OCI-LY1 (cell line): ENCODE results near the gene RNU1-1.
"Not testable (repeated sequence)": the region's sequence is repeated elsewhere in the genome, so short reads cannot be mapped to it uniquely, and the experiment has no call there.

ENCODE experiments used
- H2AFZ ChIP-seq: fragments of 200-600 bp; sonication (generic), shearing (Covaris generic); 2 replicates; pipeline ENCODE4 v1.6.0; 2014; ENCODE audit warnings: antibody characterized with exemption, mild to moderate bottlenecking, low read length
- H3F3A ChIP-seq: fragments of 200-600 bp; sonication (generic), shearing (Covaris generic); 2 replicates; pipeline ENCODE4 v1.6.0; 2014; ENCODE audit warnings: mild to moderate bottlenecking, antibody characterized with exemption, low read length, moderate library complexity; ENCODE audit not compliant: insufficient read depth
- H3K27ac ChIP-seq: fragments of 200-600 bp; sonication (generic); 2 replicates; pipeline ENCODE4 v1.5.1; 2014; ENCODE audit warnings: low read length, mixed run types, mild to moderate bottlenecking, low read depth; ENCODE audit not compliant: poor library complexity, severe bottlenecking
- H3K27me3 ChIP-seq: fragments of 200-600 bp; sonication (generic); 2 replicates; pipeline ENCODE4 v1.6.0; 2014; ENCODE audit warnings: antibody characterized with exemption, mild to moderate bottlenecking, low read length, moderate library complexity; ENCODE audit not compliant: insufficient read depth
- H3K36me3 ChIP-seq: fragments of 200-600 bp; sonication (generic); 2 replicates; pipeline ENCODE4 v1.6.1; 2014; ENCODE audit warnings: mild to moderate bottlenecking, antibody characterized with exemption, low read length, moderate library complexity, mixed read lengths; ENCODE audit not compliant: insufficient read depth
- H3K4me1 ChIP-seq: fragments of 200-600 bp; sonication (generic); 2 replicates; pipeline ENCODE4 v1.5.1; 2014; ENCODE audit warnings: mild to moderate bottlenecking, low read length, moderate library complexity; ENCODE audit not compliant: insufficient read depth, severe bottlenecking
- H3K4me2 ChIP-seq: fragments of 200-600 bp; sonication (generic), shearing (Covaris generic); 2 replicates; pipeline ENCODE4 v1.6.1; 2014; ENCODE audit warnings: low read length
- H3K4me3 ChIP-seq: fragments of 200-600 bp; sonication (generic); 2 replicates; pipeline ENCODE4 v1.5.1; 2014; ENCODE audit warnings: low read length, low read depth, mild to moderate bottlenecking, mixed read lengths; ENCODE audit not compliant: poor library complexity, severe bottlenecking
- H3K79me2 ChIP-seq: fragments of 200-600 bp; shearing (Covaris generic); 2 replicates; pipeline ENCODE4 v1.6.1; 2016; ENCODE audit warnings: mixed run types, low read length, mixed read lengths; ENCODE audit not compliant: insufficient read depth
- H3K9ac ChIP-seq: fragments of 200-600 bp; sonication (generic), shearing (Covaris generic); 2 replicates; pipeline ENCODE4 v1.6.1; 2014; ENCODE audit warnings: mild to moderate bottlenecking, low read length, mixed read lengths
- H3K9me2 ChIP-seq: fragments of 200-600 bp; sonication (generic), shearing (Covaris generic); 2 replicates; pipeline ENCODE4 v1.6.1; 2014; ENCODE audit warnings: low read depth, mild to moderate bottlenecking, low read length, mixed read lengths
- H3K9me3 ChIP-seq: fragments of 200-600 bp; shearing (Covaris generic); 2 replicates; pipeline ENCODE4 v1.6.1; 2014; ENCODE audit warnings: low read length, mixed read lengths
- H4K20me1 ChIP-seq: fragments of 200-600 bp; sonication (generic), shearing (Covaris generic); 2 replicates; pipeline ENCODE4 v1.6.0; 2016; ENCODE audit warnings: mild to moderate bottlenecking, low read length; ENCODE audit not compliant: insufficient read depth

RNU1-1 gene

GRCh38 chr1:16514107-16515055 lies at the start of gene RNU1-1:
Gene RNU1-1, minus strand, starts transcription at chr1:16514285.
- peak within 1 kb of the TSS; percentile 73 for H3K9ac ChIP-seq
- not testable (repeated sequence) for H3K9me3 ChIP-seq, H3K9me2 ChIP-seq, H3K27me3 ChIP-seq, H3F3A ChIP-seq, H2AFZ ChIP-seq, H3K4me1 ChIP-seq, H3K36me3 ChIP-seq, H4K20me1 ChIP-seq, H3K79me2 ChIP-seq
- peak within 1 kb of the TSS; percentile 66 for H3K4me3 ChIP-seq
- H3K4me2 ChIP-seq: peak within 1 kb of the TSS; percentile 81
- peak within 1 kb of the TSS; percentile 83 for H3K27ac ChIP-seq

- H3K9me3 ChIP-seq, H3K36me3 ChIP-seq, H3K4me3 ChIP-seq, H3K4me1 ChIP-seq, H3F3A ChIP-seq, H3K9ac ChIP-seq, H3K79me2 ChIP-seq, H3K9me2 ChIP-seq, H3K4me2 ChIP-seq, H2AFZ ChIP-seq, H4K20me1 ChIP-seq, H3K27me3 ChIP-seq, H3K27ac ChIP-seq: not testable (repeated sequence)
These were observed 47.0 kb upstream of the RNU1-1 start for GRCh38 chr1:16561035-16561434.

- H3K9ac ChIP-seq, H3K9me2 ChIP-seq, H3K4me2 ChIP-seq, H3K4me1 ChIP-seq, H3F3A ChIP-seq, H3K79me2 ChIP-seq, H4K20me1 ChIP-seq, H3K9me3 ChIP-seq, H2AFZ ChIP-seq, H3K27me3 ChIP-seq, H3K27ac ChIP-seq, H3K4me3 ChIP-seq, H3K36me3 ChIP-seq: not testable (repeated sequence)
These were observed 46.4 kb upstream of the RNU1-1 start for GRCh38 chr1:16560498-16560897.

- not testable (repeated sequence) for H3K4me3 ChIP-seq, H3K4me1 ChIP-seq, H3K27ac ChIP-seq, H3K79me2 ChIP-seq, H4K20me1 ChIP-seq, H3K9me3 ChIP-seq, H3K9me2 ChIP-seq, H3K4me2 ChIP-seq, H3K27me3 ChIP-seq, H3K36me3 ChIP-seq, H2AFZ ChIP-seq, H3K9ac ChIP-seq, H3F3A ChIP-seq
These were observed 45.6 kb upstream of the RNU1-1 start for GRCh38 chr1:16559688-16560087.

GRCh38 chr1:16557034-16557433 lies 42.9 kb upstream of the RNU1-1 start:
- H3K36me3 ChIP-seq, H3K79me2 ChIP-seq, H3K9me3 ChIP-seq, H4K20me1 ChIP-seq, H3K9ac ChIP-seq, H3K9me2 ChIP-seq, H3K4me2 ChIP-seq, H3K4me1 ChIP-seq, H3K27ac ChIP-seq, H3K4me3 ChIP-seq, H2AFZ ChIP-seq, H3F3A ChIP-seq, H3K27me3 ChIP-seq: not testable (repeated sequence)

- H3K27me3 ChIP-seq, H3K36me3 ChIP-seq, H3K4me3 ChIP-seq, H3K4me1 ChIP-seq, H3K9ac ChIP-seq, H3K9me2 ChIP-seq, H3K79me2 ChIP-seq, H3F3A ChIP-seq, H3K9me3 ChIP-seq, H2AFZ ChIP-seq, H3K27ac ChIP-seq, H4K20me1 ChIP-seq, H3K4me2 ChIP-seq: not testable (repeated sequence)
These were observed 39.2 kb upstream of the RNU1-1 start for GRCh38 chr1:16553244-16553643.

- H3K4me2 ChIP-seq, H3F3A ChIP-seq, H3K9me3 ChIP-seq, H3K27ac ChIP-seq, H3K4me1 ChIP-seq, H3K36me3 ChIP-seq, H3K4me3 ChIP-seq, H3K9me2 ChIP-seq, H2AFZ ChIP-seq, H3K27me3 ChIP-seq, H3K79me2 ChIP-seq, H3K9ac ChIP-seq, H4K20me1 ChIP-seq: not testable (repeated sequence)
These were observed 36.3 kb upstream of the RNU1-1 start for GRCh38 chr1:16550212-16550918.
